Stimulated activated naive CD8-positive, alpha-beta T cell treated with anti-CD3 and anti-CD28 coated beads, Interleukin-15, Interleukin-2, amounts not matched to agents 100 U/mL and 50 U/mL, for 24 hours (primary cell): ENCODE measurements around the gene RGS17.
"Not testable (repeated sequence)": the region's sequence is repeated elsewhere in the genome, so short reads cannot be mapped to it uniquely, and the experiment has no call there.

Experiments
- ATAC-seq: fragments of 150-1000 bp; cut with Tn5 transposase; one replicate; pipeline ENCODE4 v1.10.0; 2021
- DNase-seq: peaks from one replicate; pipeline ENCODE4 v3.0.0; 2021

Gene RGS17

DNA sequence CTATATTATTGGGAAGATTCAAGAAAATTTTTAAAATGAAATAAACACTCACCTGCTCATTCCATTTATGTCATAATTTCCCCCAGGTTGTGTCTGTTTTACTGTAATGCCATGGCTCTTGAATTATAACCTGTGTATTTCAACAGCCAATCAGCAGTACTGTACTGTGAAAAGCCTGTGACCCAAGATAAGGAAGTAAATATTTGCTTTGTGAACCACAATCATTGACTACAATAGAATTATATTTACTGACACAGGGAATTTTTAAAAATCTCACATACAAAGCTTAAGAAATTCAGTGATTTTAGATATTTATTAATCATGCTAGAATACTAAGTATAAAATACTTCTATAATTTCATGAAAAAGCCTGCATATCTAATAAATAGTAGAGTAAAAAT is 6.0 kb downstream of the RGS17 start:
- ATAC-seq, result no peak
- DNase-seq, result no peak

DNA sequence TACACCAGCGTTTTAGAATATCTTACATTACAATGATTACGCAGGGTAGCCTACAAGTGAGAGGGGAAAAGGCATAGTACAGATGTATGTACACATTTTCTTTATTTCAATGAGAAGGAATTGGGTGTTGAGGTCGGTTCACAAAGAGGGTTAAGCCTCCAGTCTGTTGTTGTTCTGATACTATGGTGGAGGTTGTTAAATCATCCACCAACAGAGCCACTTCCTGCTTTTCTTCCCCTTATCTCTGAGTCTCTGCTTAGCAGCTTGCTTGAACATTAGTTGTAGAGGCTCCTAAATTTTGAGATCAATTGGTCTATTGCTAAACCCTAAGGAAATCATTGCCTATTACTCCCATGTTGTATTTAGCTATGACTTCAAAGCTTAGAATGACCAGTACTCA is 7.3 kb downstream of the RGS17 start:
- ATAC-seq (no peak), DNase-seq (no peak)

GRCh38 chr6:153121311-153121710 is 9.8 kb downstream of the RGS17 start:
- ATAC-seq (no peak), DNase-seq (no peak)

DNA sequence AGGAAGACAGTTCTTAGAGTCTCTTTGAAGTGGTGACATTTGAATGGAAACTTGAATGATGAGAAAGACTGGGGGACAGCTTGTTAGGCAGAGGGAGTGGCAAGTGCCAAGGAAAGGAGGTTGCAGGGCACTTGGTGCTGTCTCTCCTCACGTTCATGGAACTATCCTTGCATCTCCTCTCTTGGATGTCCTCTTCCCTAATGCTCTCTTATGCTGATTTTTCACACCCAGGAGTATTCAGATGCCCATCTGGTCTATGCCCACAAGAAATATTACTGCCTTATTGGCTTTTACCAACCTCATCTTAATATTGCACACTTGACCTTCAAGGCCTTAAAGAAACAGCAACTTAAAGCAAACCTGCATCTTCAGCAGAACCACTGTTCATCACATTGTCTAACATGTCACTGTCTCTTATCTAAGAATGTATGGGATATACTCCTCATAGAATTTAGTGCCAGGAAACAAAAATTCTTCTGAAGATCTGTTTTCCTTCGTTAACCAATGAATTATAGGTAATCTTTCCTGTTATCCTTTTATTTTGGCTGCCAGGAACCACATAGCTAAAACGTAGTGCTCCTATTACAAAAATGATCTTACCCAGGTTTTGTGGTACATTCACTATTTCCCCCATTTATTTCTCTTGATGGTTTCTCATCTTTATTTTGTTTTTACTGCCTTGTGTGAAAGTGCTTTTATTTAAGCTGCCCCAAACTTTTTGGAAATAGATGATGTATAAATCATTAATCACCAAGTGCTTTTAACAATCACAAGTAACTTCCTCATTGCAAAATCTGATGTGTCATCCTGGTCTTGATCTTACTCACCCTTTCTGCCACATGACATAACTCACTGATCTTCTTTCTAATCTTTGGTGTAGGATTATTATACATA is 12.8 kb downstream of the RGS17 start:
- DNase-seq, result no peak

DNA sequence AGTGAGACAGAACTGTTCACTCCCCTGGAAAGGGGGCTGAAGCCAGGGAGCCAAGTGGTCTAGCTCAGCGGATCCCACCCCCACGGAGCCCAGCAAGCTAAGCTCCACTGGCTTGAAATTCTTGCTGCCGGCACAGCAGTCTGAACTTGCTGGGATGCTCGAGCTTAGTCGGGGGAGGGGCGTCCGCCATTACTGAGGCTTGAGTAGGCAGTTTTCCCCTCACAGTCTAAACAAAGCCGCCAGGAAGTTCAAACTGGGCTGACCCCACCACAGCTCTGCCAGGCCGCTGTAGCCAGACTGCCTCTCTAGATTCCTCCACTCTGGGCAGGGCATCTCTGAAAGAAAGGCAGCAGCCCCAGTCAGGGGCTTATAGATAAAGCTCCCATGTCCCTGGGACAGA is 20.0 kb downstream of the RGS17 start:
- DNase-seq, ATAC-seq: not testable (repeated sequence)

More for the DNA sequence above, 12.8 kb downstream of the RGS17 start:
- ATAC-seq, result no peak

- DNase-seq, ATAC-seq: not testable (repeated sequence)
Observed at GRCh38 chr6:153110612-153111011, 20.5 kb downstream of the RGS17 start.

DNA sequence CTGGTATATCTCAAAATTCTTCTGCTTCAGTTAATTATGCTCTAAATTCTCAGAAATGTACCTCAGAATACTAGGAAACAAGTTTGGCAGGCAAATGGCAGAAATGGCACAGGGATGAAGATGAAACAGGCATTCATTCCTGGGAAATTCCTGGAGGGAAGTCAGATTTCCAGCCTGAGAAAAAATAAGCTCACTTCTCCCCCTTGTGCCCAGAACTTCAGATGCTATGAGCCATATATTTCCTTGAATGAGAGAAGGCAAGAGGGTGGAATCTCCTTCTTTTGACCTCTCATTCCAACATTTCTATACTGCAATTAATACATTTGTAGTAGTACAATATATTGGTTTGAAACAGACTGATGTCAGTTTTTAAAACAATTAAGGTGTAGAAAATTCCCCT is 22.8 kb downstream of the RGS17 start:
- no peak for ATAC-seq
- no peak for DNase-seq

- no peak for ATAC-seq
- no peak for DNase-seq
Observed at GRCh38 chr6:153106021-153106420, 25.1 kb downstream of the RGS17 start.

DNA sequence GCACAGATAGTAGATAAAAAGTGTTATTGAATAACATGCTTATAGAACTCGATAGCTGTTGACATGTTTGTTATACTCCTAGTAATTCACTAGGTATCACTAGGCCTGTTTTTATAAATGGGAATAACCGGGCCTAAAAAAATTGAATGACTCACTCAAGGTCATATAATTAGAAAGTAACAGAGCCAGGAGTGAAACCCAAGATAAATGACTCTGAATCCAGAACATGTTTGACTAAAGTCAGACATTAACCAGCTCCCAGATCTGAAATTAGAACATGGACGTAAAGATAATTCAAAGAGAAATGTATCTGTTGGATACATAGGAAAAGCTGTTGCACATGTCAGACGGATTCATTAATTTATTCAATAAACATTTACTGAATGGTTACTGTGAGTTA is 26.9 kb downstream of the RGS17 start:
- DNase-seq, result no peak

DNA sequence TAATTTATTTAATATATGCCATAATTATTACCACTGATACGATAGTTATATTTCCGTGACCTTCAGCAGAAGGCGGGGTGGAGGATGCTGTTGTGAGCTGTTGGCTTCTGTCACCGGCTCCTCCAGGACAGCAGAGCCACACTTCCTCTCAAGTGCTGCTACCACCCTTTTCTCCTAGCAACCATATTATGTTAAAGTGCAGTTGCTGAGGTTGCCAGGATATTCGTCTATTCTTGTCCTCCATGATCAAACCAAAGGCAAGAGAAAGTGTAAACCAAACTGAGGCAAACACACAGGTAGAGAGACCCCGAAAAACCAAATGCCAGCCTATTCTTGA is 27.8 kb downstream of the RGS17 start:
- no peak for DNase-seq
- ATAC-seq, result no peak

More for the DNA sequence above, 26.9 kb downstream of the RGS17 start:
- ATAC-seq, result no peak

GRCh38 chr6:153102605-153103318 is 28.3 kb downstream of the RGS17 start:
- DNase-seq (no peak), ATAC-seq (no peak)

GRCh38 chr6:153101461-153101860 is 29.6 kb downstream of the RGS17 start:
- DNase-seq (no peak), ATAC-seq (no peak)

DNA sequence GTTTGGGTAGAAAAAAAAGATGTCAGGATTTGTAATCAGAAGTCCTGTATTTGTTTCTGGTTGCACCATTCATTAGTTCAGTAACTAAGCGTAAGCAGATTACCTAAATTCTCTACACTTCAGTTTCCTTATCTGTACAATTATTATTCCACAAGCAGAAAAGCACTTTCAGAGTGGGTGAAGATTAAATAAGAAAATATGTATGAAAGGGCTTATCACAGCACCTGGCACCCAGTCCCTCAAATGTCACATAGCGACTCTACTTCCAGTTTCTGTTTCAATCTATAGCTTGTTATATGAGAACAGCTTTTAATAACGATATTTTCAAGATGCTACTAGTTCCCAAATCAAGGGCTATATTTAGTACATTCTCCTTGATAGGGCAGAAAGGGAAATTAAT is 31.4 kb downstream of the RGS17 start:
- ATAC-seq, result no peak
- DNase-seq, result no peak

GRCh38 chr6:153096792-153097191 is 34.3 kb downstream of the RGS17 start:
- DNase-seq (no peak), ATAC-seq (no peak)

GRCh38 chr6:153096031-153096430 is 35.1 kb downstream of the RGS17 start:
- ATAC-seq (no peak), DNase-seq (no peak)

DNA sequence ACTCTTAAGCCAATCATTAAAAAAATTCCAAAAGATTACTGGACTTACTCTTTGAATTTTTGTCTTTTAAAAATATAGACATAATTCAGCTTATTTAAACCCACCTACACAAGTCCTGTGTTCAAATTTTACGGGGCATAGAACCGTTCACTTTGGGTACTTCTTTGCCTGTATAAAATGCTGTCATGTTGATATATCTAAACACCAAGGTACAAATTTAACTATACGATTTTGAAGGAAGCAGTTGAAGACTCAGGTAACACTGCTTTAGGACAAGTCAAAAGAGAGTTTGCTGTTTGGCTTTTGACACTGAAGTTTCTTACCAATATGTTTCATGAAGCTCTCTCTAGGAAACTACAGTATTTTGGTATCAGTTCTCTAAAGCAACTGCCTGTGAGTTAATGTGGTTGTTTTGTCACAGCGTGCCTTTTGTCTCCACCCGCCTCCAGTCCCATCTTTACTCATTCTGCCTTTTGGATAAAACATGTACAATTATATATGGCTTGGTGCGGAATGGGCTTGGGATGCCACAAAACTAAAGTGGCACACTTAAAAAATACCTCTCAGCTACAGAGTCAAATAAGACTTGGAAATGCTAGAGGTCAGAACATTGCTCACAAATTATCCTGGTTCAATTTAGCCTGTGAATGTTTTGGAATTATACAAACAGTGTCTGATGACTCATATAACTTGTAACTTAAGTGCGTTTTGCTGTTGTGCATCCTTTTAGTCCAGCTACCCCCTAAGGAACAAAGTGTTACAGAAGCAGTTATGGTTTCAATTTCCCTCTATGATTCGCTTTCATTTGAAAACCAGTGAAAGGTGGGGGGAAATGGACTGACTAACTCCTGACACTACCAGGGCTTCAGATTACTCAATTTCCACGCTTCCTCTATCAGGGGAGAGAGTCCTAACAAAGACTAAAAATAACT is 38.7 kb downstream of the RGS17 start:
- DNase-seq (no peak), ATAC-seq (no peak)

GRCh38 chr6:153090241-153090930 is 40.7 kb downstream of the RGS17 start:
- ATAC-seq (no peak), DNase-seq (no peak)

DNA sequence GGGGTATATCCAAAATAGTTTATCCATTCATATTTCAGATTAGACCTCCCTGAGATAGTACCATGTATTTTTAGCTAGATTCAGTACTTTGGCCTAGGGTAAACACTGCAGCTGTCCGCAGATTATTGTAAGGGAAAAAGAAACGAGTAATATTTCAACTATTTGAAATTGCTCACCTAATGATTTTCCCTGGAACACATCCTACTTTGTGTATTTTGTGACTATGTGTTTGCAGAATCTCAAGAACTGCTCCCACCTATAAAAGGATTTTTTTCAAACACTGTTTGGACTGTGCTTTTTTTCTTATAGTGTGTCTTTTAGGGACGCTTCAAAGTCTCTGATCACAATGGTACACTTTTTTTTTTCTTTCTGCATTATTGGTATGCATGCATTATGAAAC is 42.3 kb downstream of the RGS17 start:
- ATAC-seq, result no peak
- no peak for DNase-seq

DNA sequence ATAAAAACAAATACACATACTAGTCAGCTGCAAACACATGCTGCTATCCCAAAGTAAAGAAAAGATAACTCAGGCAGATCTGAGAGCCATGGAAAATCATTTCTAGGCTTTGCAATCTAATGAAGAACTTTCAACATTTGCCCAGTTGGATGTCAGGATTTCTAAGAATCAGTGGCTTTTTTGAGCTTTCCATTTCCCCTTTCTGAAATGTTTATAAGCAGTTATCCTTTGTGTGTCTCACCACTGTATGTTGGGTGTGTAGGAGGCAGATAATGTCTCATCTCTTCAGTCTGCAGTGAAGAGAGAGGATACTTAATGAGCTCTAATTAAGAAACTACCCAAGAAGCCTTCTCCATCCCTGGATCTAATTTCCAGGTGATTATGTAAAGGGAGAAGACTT is 43.6 kb downstream of the RGS17 start:
- ATAC-seq (no peak), DNase-seq (no peak)

- no peak for ATAC-seq
Observed at GRCh38 chr6:153086225-153086990, 44.7 kb downstream of the RGS17 start.

GRCh38 chr6:153085239-153085638 is 45.8 kb downstream of the RGS17 start:
- ATAC-seq, result no peak
- DNase-seq, result no peak

More at GRCh38 chr6:153086225-153086990, 44.7 kb downstream of the RGS17 start:
- no peak for DNase-seq
